HepG2 (cell line): ENCODE measurements around the gene ADAM15. TPM values are rescaled to one million over a fixed set of nuclear protein-coding genes. Genes with fewer than 3 reads are reported as not detected.

Source experiments
- ARID2 ChIP-seq: sonication (generic); formaldehyde crosslinking; IDR thresholded peaks from 2 replicates; pipeline ENCODE4 v1.8.1; 2022; ENCODE audit warnings: mild to moderate bottlenecking, missing genetic modification reagents, borderline replicate concordance
- CBX2 ChIP-seq, 2 experiments: fragments of 200-600 bp in 1 of 2; sonication (generic); formaldehyde crosslinking in 1 of 2; IDR thresholded peaks; 2 replicates each; pipeline versions ENCODE4 v1.7.0 to v1.8.1; 2018 to 2022; ENCODE audit warnings: low read depth in 2 of 2, low read length in 1 of 2, mild to moderate bottlenecking in 1 of 2, missing genetic modification reagents in 1 of 2
- EEA1 ChIP-seq: sonication (generic); formaldehyde crosslinking; IDR thresholded peaks from 2 replicates; pipeline ENCODE4 v1.5.1; 2020; ENCODE audit warnings: mild to moderate bottlenecking, missing genetic modification reagents, borderline replicate concordance
- GTF3A ChIP-seq: sonication (generic); formaldehyde crosslinking; conservative IDR thresholded peaks from 2 replicates; pipeline ENCODE4 v1.4.0; 2020; ENCODE audit warnings: mild to moderate bottlenecking, missing genetic modification reagents
- HDAC1 ChIP-seq: sonication (generic); formaldehyde crosslinking; IDR thresholded peaks from 2 replicates; pipeline ENCODE4 v1.5.1; 2020; ENCODE audit warnings: mild to moderate bottlenecking, missing genetic modification reagents
- HNRNPLL ChIP-seq: fragments of 200-400 bp; formaldehyde crosslinking; IDR thresholded peaks from 2 replicates; pipeline ENCODE4 v1.6.1; 2017; ENCODE audit warnings: mild to moderate bottlenecking, low read depth, low read length; ENCODE audit not compliant: poor library complexity, severe bottlenecking
- MXI1 ChIP-seq: IDR thresholded peaks from 3 replicates; pipeline ENCODE4 v1.6.1; 2012; ENCODE audit warnings: low read depth, low read length, inconsistent platforms, borderline replicate concordance
- MYNN ChIP-seq: sonication (generic); formaldehyde crosslinking; IDR thresholded peaks from 2 replicates; pipeline ENCODE4 v1.4.0; 2020; ENCODE audit warnings: mild to moderate bottlenecking, low read depth, missing genetic modification reagents
- RXRA ChIP-seq: sonication (generic); formaldehyde crosslinking; IDR thresholded peaks from 2 replicates; pipeline ENCODE4 v1.5.1; 2020; ENCODE audit warnings: missing genetic modification reagents
- ZFAT ChIP-seq: sonication (generic); formaldehyde crosslinking; conservative IDR thresholded peaks from 2 replicates; pipeline ENCODE4 v1.8.1; 2023; ENCODE audit warnings: missing genetic modification reagents, inconsistent platforms
- ZNF44 ChIP-seq: sonication (generic); formaldehyde crosslinking; IDR thresholded peaks from 2 replicates; pipeline ENCODE4 v1.5.1; 2020; ENCODE audit warnings: mild to moderate bottlenecking, missing genetic modification reagents
- ZNF839 ChIP-seq: sonication (generic); formaldehyde crosslinking; IDR thresholded peaks from 2 replicates; pipeline ENCODE4 v1.4.0; 2020; ENCODE audit warnings: missing genetic modification reagents, mild to moderate bottlenecking, borderline replicate concordance
- ZSCAN31 ChIP-seq: sonication (generic); formaldehyde crosslinking; IDR thresholded peaks from 2 replicates; pipeline ENCODE4 v1.5.0; 2020; ENCODE audit warnings: low read depth, mild to moderate bottlenecking, missing genetic modification reagents
- polyA plus RNA-seq, 8 experiments: library from polyadenylated mRNA; depleted of rRNA in 3 of 8; stranded (reverse) in 7 of 8; unstranded in 1 of 8; fragments of >200 nt; fragmentation: Illumina TruSeq in 4 of 8; extraction: Trizol in 4 of 8; gene quantifications; 2 replicates each; pipeline versions ENCODE4 v1.2.1 to v1.2.3, GENCODE V29; 2011 to 2016; ENCODE audit warnings: low read depth in 4 of 8, missing spikeins in 1 of 8, mixed read lengths in 1 of 8; ENCODE audit not compliant: insufficient read depth in 1 of 8
- total RNA-seq, 5 experiments: library from RNA; depleted of rRNA; stranded (reverse); fragments of >200 nt; fragmentation: Illumina TruSeq; extraction: Trizol; gene quantifications; 2 replicates each; pipeline ENCODE4 v1.2.3, GENCODE V29; 2016; ENCODE audit warnings: low read depth in 1 of 5
- TF ChIP-seq, protein P1 (sequence below), 2 experiments: sonication (generic) in 1 of 2; formaldehyde crosslinking in 1 of 2; IDR thresholded peaks; 2 replicates each; pipeline versions ENCODE4 v1.4.0 to v1.6.1; 2016 to 2020; ENCODE audit warnings: borderline replicate concordance in 1 of 2, low read depth in 1 of 2, mild to moderate bottlenecking in 1 of 2, missing genetic modification reagents in 1 of 2
- TF ChIP-seq, protein P2 (sequence below): sonication (generic); formaldehyde crosslinking; IDR thresholded peaks from 2 replicates; pipeline ENCODE4 v1.4.0; 2020; ENCODE audit warnings: missing genetic modification reagents

Gene ADAM15
- total and polyA plus RNA-seq, 2 of the 13 experiments (the other 11 are each of a cell fraction or from before 2014, with no cell fraction given) = 17.9 to 25.6 TPM

DNA sequence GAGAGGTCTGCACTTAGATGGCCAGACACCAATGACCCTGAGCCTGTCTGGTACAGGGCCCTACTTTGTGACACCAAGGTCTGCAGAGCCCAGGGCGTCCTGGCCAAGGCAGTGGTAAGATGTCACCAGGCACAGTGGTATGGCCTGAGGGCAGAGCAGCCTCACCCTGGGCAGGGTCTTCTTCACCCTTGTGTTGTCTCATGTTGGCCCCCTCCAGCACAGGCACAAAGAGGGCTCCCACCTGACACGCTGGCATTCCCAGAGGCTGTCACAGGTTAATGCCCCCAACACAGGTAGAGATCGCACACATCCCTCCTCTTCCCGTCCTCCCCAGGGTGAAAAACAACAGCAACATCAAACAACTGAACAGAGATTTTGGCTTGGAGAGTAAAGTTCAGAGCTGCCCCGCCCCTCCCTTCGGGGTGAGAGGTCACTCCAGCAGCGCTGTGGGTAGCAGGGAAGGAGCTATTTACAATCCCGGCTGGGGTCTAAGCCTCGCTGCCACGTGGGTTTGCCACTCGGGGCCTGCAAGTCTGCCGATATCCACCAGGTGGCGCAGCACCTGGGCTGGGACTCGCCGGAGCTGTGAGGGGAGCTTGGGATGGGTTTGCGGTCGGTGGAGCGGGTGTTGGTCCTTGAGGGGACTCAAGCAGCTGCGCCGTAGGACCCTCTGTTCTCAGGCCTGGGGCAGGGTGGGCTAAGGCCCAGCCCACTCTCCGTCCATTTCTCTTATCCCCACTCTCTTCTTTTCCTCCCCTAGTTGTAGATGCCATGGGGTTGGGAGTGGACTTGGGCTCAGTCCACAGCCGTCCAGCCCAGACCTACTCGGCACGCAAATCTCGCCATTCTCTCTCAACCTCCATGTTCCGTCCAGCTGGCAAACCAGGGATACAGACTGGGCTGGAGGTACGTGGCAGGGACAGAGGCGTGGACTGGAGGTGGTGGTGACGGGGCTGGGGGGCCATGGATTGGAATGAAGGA is 40.2 kb downstream of the ADAM15 start (continued):
- TF ChIP-seq, protein P1, sequence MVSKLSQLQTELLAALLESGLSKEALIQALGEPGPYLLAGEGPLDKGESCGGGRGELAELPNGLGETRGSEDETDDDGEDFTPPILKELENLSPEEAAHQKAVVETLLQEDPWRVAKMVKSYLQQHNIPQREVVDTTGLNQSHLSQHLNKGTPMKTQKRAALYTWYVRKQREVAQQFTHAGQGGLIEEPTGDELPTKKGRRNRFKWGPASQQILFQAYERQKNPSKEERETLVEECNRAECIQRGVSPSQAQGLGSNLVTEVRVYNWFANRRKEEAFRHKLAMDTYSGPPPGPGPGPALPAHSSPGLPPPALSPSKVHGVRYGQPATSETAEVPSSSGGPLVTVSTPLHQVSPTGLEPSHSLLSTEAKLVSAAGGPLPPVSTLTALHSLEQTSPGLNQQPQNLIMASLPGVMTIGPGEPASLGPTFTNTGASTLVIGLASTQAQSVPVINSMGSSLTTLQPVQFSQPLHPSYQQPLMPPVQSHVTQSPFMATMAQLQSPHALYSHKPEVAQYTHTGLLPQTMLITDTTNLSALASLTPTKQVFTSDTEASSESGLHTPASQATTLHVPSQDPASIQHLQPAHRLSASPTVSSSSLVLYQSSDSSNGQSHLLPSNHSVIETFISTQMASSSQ (IDR thresholded peaks at IDR 0.05; ENCODE audit: low read depth) = no peak
- TF ChIP-seq, protein P1 (CRISPR knock-in tag; IDR thresholded peaks at IDR 0.05; ENCODE audit: borderline replicate concordance) = no peak; the same call in 1 of the 2 replicates
- TF ChIP-seq EEA1 (CRISPR knock-in tag) (no peak; the same call in 1 of the 2 replicates), GTF3A (CRISPR knock-in tag) (no peak), CBX2 (IDR thresholded peaks at IDR 0.05; ENCODE audit: low read depth, low read length) (no peak), CBX2 (CRISPR knock-in tag; IDR thresholded peaks at IDR 0.05; ENCODE audit: low read depth) (no peak), ARID2 (no peak), ZFAT (CRISPR knock-in tag) (no peak), HNRNPLL (peak; percentile 56), RXRA (CRISPR knock-in tag) (peak; percentile 95), ZNF839 (no peak), ZNF44 (no peak), MXI1 (peak; percentile 98; the same call in 2 of the 3 replicates), MYNN (peak; percentile 74; the same call in 1 of the 2 replicates), HDAC1 (CRISPR knock-in tag) (peak; percentile 84), ZSCAN31 (CRISPR knock-in tag) (peak; percentile 84)
- TF ChIP-seq, protein P2, sequence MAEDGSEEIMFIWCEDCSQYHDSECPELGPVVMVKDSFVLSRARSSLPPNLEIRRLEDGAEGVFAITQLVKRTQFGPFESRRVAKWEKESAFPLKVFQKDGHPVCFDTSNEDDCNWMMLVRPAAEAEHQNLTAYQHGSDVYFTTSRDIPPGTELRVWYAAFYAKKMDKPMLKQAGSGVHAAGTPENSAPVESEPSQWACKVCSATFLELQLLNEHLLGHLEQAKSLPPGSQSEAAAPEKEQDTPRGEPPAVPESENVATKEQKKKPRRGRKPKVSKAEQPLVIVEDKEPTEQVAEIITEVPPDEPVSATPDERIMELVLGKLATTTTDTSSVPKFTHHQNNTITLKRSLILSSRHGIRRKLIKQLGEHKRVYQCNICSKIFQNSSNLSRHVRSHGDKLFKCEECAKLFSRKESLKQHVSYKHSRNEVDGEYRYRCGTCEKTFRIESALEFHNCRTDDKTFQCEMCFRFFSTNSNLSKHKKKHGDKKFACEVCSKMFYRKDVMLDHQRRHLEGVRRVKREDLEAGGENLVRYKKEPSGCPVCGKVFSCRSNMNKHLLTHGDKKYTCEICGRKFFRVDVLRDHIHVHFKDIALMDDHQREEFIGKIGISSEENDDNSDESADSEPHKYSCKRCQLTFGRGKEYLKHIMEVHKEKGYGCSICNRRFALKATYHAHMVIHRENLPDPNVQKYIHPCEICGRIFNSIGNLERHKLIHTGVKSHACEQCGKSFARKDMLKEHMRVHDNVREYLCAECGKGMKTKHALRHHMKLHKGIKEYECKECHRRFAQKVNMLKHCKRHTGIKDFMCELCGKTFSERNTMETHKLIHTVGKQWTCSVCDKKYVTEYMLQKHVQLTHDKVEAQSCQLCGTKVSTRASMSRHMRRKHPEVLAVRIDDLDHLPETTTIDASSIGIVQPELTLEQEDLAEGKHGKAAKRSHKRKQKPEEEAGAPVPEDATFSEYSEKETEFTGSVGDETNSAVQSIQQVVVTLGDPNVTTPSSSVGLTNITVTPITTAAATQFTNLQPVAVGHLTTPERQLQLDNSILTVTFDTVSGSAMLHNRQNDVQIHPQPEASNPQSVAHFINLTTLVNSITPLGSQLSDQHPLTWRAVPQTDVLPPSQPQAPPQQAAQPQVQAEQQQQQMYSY (CRISPR knock-in tag) = no peak
